Stomach (tissue), 4 donors: ENCODE results near the gene FLRT2.

ENCODE experiments used
- CTCF ChIP-seq, 7 experiments: fragments of 450-650 bp in 4 of 7; fragments of 200-600 bp in 3 of 7; sonication (generic) in 3 of 7; IDR thresholded peaks; one replicate each; pipeline ENCODE4 v1.5.1; 2016 to 2019; ENCODE audit warnings: antibody characterized with exemption in 7 of 7, control low read depth in 2 of 7, mild to moderate bottlenecking in 1 of 7
- POLR2A ChIP-seq, 4 donors: fragments of 450-650 bp; IDR thresholded peaks; one replicate each; pipeline ENCODE4 v1.6.1; 2016; ENCODE audit warnings: antibody characterized with exemption in 4 of 4, control low read depth in 2 of 4, mild to moderate bottlenecking in 1 of 4, moderate library complexity in 1 of 4

- no peak for TF ChIP-seq POLR2A (IDR thresholded peaks at IDR 0.05)
- TF ChIP-seq CTCF (IDR thresholded peaks at IDR 0.05), result no peak
Measured at GRCh38 chr14:85527445-85528035, 2.4 kb upstream of the FLRT2 start.
